B cell (primary cell): ENCODE data around the gene PRPF40A. TPM values are rescaled to one million over a fixed set of nuclear protein-coding genes. Genes with fewer than 3 reads are reported as not detected.

ENCODE experiments used
- ATAC-seq: fragments of 200-7000 bp; cut with Tn5 transposase; one replicate; pipeline ENCODE4 v1.10.0; 2021; ENCODE audit warnings: low read depth, mild to moderate bottlenecking, moderate number of reproducible peaks, moderate library complexity
- CTCF ChIA-PET: fragments of 350-600 bp; sonication (Branson Sonifier 250); formaldehyde crosslinking; loops from one replicate; lab custom pipeline; 2021; ENCODE audit warnings: antibody characterized with exemption, inconsistent platforms; lab: Charles Lee
- POLR2A ChIA-PET: fragments of 350-600 bp; sonication (Branson Sonifier 250); formaldehyde crosslinking; loops from one replicate; lab custom pipeline; 2021; ENCODE audit warnings: antibody characterized with exemption; lab: Charles Lee
- DNase-seq: peaks from one replicate; pipeline ENCODE4 v3.0.0; 2013
- H2AFZ ChIP-seq: 2 replicates; pipeline ENCODE4 v1.6.1; 2012; ENCODE audit warnings: mild to moderate bottlenecking, low read depth, low read length; ENCODE audit not compliant: insufficient read depth, poor library complexity, severe bottlenecking
- H3K27ac ChIP-seq, 2 donors: 1 replicate in 1 of 2; 2 replicates in 1 of 2; pipeline ENCODE4 v1.5.1; 2012 to 2013; ENCODE audit warnings: low read length in 2 of 2, mild to moderate bottlenecking in 2 of 2, moderate library complexity in 1 of 2
- H3K27me3 ChIP-seq, 4 experiments: fragments of 200-600 bp in 1 of 4; sonication (generic) in 1 of 4; replicated peaks in 1 of 4; 1 replicate in 2 of 4; 2 replicates in 2 of 4; pipeline versions ENCODE4 v1.6.1 to v1.7.0; 2013 to 2016; ENCODE audit warnings: low read length in 3 of 4, mild to moderate bottlenecking in 2 of 4, mixed read lengths in 1 of 4, moderate library complexity in 1 of 4; ENCODE audit not compliant: insufficient read depth in 4 of 4, control insufficient read depth in 3 of 4; ENCODE audit errors: control extremely low read depth in 1 of 4
- H3K36me3 ChIP-seq, 2 experiments: replicated peaks in 1 of 2; 1 replicate in 1 of 2; 2 replicates in 1 of 2; pipeline versions ENCODE4 v1.6.1 to v1.7.1; 2013; ENCODE audit warnings: low read length in 1 of 2; ENCODE audit not compliant: insufficient read depth in 2 of 2, control insufficient read depth in 1 of 2; ENCODE audit errors: control extremely low read depth in 1 of 2, extremely low read depth in 1 of 2
- H3K4me1 ChIP-seq, 2 donors: fragments of 200-600 bp in 1 of 2; sonication (generic) in 1 of 2; 1 replicate in 1 of 2; 2 replicates in 1 of 2; pipeline versions ENCODE4 v1.5.1 to v1.6.1; 2013 to 2017; ENCODE audit warnings: low read length in 2 of 2; ENCODE audit not compliant: control insufficient read depth in 2 of 2, insufficient read depth in 2 of 2
- H3K4me2 ChIP-seq: replicated peaks from 2 replicates; pipeline ENCODE3; 2012; ENCODE audit warnings: mild to moderate bottlenecking, low read depth, low read length; ENCODE audit not compliant: poor library complexity, severe bottlenecking
- H3K4me3 ChIP-seq, 5 experiments: fragments of 200-600 bp in 1 of 5; sonication (generic) in 1 of 5; 1 replicate in 3 of 5; 2 replicates in 2 of 5; pipeline versions ENCODE4 v1.5.1 to v1.7.0; 2011 to 2016; ENCODE audit warnings: low read length in 4 of 5, mild to moderate bottlenecking in 4 of 5, low read depth in 2 of 5, control low read depth in 1 of 5, moderate library complexity in 1 of 5; ENCODE audit not compliant: insufficient read depth in 1 of 5; ENCODE audit errors: control extremely low read depth in 1 of 5, extremely low read depth in 1 of 5
- H3K79me2 ChIP-seq: fragments of 200-600 bp; sonication (generic); one replicate; pipeline ENCODE4 v1.6.0; 2016; ENCODE audit warnings: low read length; ENCODE audit not compliant: control insufficient read depth, insufficient read depth
- H3K9ac ChIP-seq: fragments of 200-600 bp; sonication (generic); 2 replicates; pipeline ENCODE4 v1.6.1; 2017; ENCODE audit warnings: mild to moderate bottlenecking, low read length, moderate library complexity
- H3K9me3 ChIP-seq, 3 donors: one replicate each; pipeline versions ENCODE4 v1.6.1 to v1.7.1; 2013; ENCODE audit warnings: low read length in 2 of 3; ENCODE audit not compliant: control insufficient read depth in 2 of 3, insufficient read depth in 1 of 3; ENCODE audit errors: control extremely low read depth in 1 of 3
- H4K20me1 ChIP-seq: 2 replicates; pipeline ENCODE4 v1.6.0; 2012; ENCODE audit warnings: mild to moderate bottlenecking, low read length; ENCODE audit not compliant: insufficient read depth, control insufficient read depth, poor library complexity, severe bottlenecking
- H3K27ac Mint-ChIP-seq: one replicate; pipeline ENCODE4 v1.8.0; 2021; ENCODE audit warnings: mixed read lengths
- H3K27me3 Mint-ChIP-seq: one replicate; pipeline ENCODE4 v1.8.0; 2021; ENCODE audit warnings: mixed read lengths
- H3K4me1 Mint-ChIP-seq: one replicate; pipeline ENCODE4 v1.8.0; 2021; ENCODE audit warnings: mixed read lengths
- H3K4me3 Mint-ChIP-seq: one replicate; pipeline ENCODE4 v1.8.0; 2021; ENCODE audit warnings: mixed read lengths
- H3K9me3 Mint-ChIP-seq: one replicate; pipeline ENCODE4 v1.8.0; 2022; ENCODE audit warnings: mixed read lengths; ENCODE audit not compliant: insufficient read depth
- CTCF ChIP-seq: fragments of 200-600 bp; IDR thresholded peaks from one replicate; pipeline ENCODE4 v1.8.0; 2022; ENCODE audit warnings: antibody characterized with exemption, mild to moderate bottlenecking
- EZH2 ChIP-seq: IDR thresholded peaks from 2 replicates; pipeline ENCODE4 v1.6.1; 2012; ENCODE audit warnings: borderline replicate concordance, low read depth, mild to moderate bottlenecking, moderate library complexity, low read length; ENCODE audit not compliant: insufficient read depth, poor library complexity, severe bottlenecking
- WGBS: methylation state at CpG from one replicate; pipeline ENCODE4 v1.1.5; 2013; ENCODE audit warnings: missing lambda C conversion rate; ENCODE audit not compliant: insufficient coverage; 5-methylcytosine and 5-hydroxymethylcytosine counted together
- intact Hi-C: fragments of 100-400 bp; cut with micrococcal nuclease; formaldehyde crosslinking; loops from one replicate; pipeline ENCODE4 v1.10.0; 2022
- polyA plus RNA-seq: library from polyadenylated mRNA; depleted of rRNA; stranded (reverse); fragments of >200 nt; gene quantifications from 2 replicates; pipeline ENCODE4 v1.2.3, GENCODE V29; 2012
- total RNA-seq, 2 donors: library from RNA; stranded (reverse); fragments of 120-200 nt in 1 of 2; gene quantifications; 1 replicate in 1 of 2; 2 replicates in 1 of 2; pipeline versions ENCODE4 v1.2.3 to v1.2.4, GENCODE V29; 2013 to 2022

Gene PRPF40A
- total and polyA plus RNA-seq, 2 donors (not counting 1 experiment from before 2014, with no cell fraction given), result 40.4 to 115 TPM

- Mint-ChIP-seq H3K27ac (peak overlapping the region; percentile 28), H3K4me1 (peaks cover 30% of the 10 kb centered on the region), H3K9me3 (no peaks in the 10 kb centered on the region), H3K27me3 (no peaks in the 10 kb centered on the region), H3K4me3 (peak overlapping the region; percentile 59)
- peak; percentile 64 for DNase-seq
- no peaks in the 10 kb centered on the region for H4K20me1 ChIP-seq
- peak; percentile 87 for ATAC-seq
- H3K4me2 ChIP-seq, result peak overlapping the region; percentile 73
- H3K4me3 ChIP-seq, result peak overlapping the region in 2 of 5 experiments; percentile 33 to 36
- H3K27ac ChIP-seq, result peak overlapping the region; percentile 12 to 66
- intact Hi-C loops, result loop anchor here (2.0 kb wide), 1 partner anchor 17 kb away; no protein-coding TSS in a partner anchor
- 0% methylated on average over 2 of the region's 5 CpGs for WGBS
- H3K9ac ChIP-seq, result peak overlapping the region; percentile 50
- H3K4me1 ChIP-seq, result peaks cover 19 to 24% of the 10 kb centered on the region in 2 donors
- no peaks in the 10 kb centered on the region for H3K27me3 ChIP-seq
- POLR2A ChIA-PET, result interaction anchor here (0.6 kb wide), 1 partner anchor 43 kb away, joined by 10 read pairs; no protein-coding TSS in a partner anchor
- H3K36me3 ChIP-seq, result no peaks in the 10 kb centered on the region
- CTCF ChIA-PET, result interaction anchor here (1.8 kb wide), 1 partner anchor 436 kb away, joined by 6 read pairs; the partner anchor contains the start of gene STAM2
- H3K79me2 ChIP-seq, result no peaks in the 10 kb centered on the region
- no peaks in the 10 kb centered on the region for H3K9me3 ChIP-seq
- TF ChIP-seq CTCF (no peak), EZH2 (no peak)
- no peak overlapping the region for H2AFZ ChIP-seq
Observed at GRCh38 chr2:152611458-152612231, 105.6 kb downstream of the PRPF40A start.

- TF ChIP-seq CTCF (no peak), EZH2 (no peak)
- no peak overlapping the region for H3K27ac Mint-ChIP-seq
- peaks cover 30% of the 10 kb centered on the region for H3K4me1 Mint-ChIP-seq
- H3K4me3 Mint-ChIP-seq, result no peak overlapping the region
- H3K9me3 Mint-ChIP-seq, result no peaks in the 10 kb centered on the region
- ChIA-PET CTCF (no interaction called here), POLR2A (no interaction called here)
- no peaks in the 10 kb centered on the region for H3K27me3 Mint-ChIP-seq
- Histone ChIP-seq H3K9me3 (no peaks in the 10 kb centered on the region), H3K4me2 (no peak overlapping the region), H3K9ac (no peak overlapping the region), H3K27ac (no peak overlapping the region), H3K79me2 (no peaks in the 10 kb centered on the region), H3K27me3 (no peaks in the 10 kb centered on the region), H2AFZ (no peak overlapping the region), H4K20me1 (no peaks in the 10 kb centered on the region), H3K36me3 (no peaks in the 10 kb centered on the region), H3K4me3 (no peak overlapping the region), H3K4me1 (peaks cover 19 to 24% of the 10 kb centered on the region in 2 donors)
- WGBS, result 80% methylated on average over 1 of the region's 1 CpG
- DNase-seq (no peak), ATAC-seq (no peak)
- intact Hi-C loops, result no loop called here
Observed at GRCh38 chr2:152609699-152610098, 107.6 kb downstream of the PRPF40A start.
